Body of pancreas (tissue), 4 donors: Measurements from ENCODE around the gene NAIF1. TPM values are rescaled to one million over a fixed set of nuclear protein-coding genes. Genes with fewer than 3 reads are reported as not detected.

Experiments
- ATAC-seq: fragments of 150-250 bp; one replicate; pipeline ENCODE4 v1.9.1; 2016
- DNase-seq, 4 donors: peaks; one replicate each; pipeline ENCODE4 v3.0.0-alpha.2; 2019
- H3K27ac ChIP-seq, 4 donors: fragments of 200-600 bp; sonication (generic); 1 replicate in 3 of 4; 2 replicates in 1 of 4; pipeline versions ENCODE4 v1.5.1 to v1.6.1; 2016 to 2019; ENCODE audit warnings: mild to moderate bottlenecking in 1 of 4, mixed read lengths in 1 of 4, moderate library complexity in 1 of 4
- H3K27me3 ChIP-seq, 2 donors: fragments of 200-600 bp; sonication (generic); one replicate each; pipeline ENCODE4 v1.6.0; 2016; ENCODE audit warnings: mild to moderate bottlenecking in 1 of 2
- H3K36me3 ChIP-seq, 2 donors: fragments of 200-600 bp; sonication (generic); replicated peaks in 1 of 2; 2 replicates each; pipeline ENCODE4 v1.5.1; 2016; ENCODE audit warnings: low read depth in 2 of 2; ENCODE audit not compliant: insufficient read depth in 1 of 2
- H3K4me1 ChIP-seq: fragments of 200-600 bp; sonication (generic); one replicate; pipeline ENCODE4 v1.6.0; 2016
- H3K4me3 ChIP-seq, 2 donors: fragments of 200-600 bp; sonication (generic); 1 replicate in 1 of 2; 2 replicates in 1 of 2; pipeline ENCODE4 v1.5.1; 2016 to 2019
- H3K9me3 ChIP-seq, 3 donors: fragments of 200-600 bp; sonication (generic); 1 replicate in 2 of 3; 2 replicates in 1 of 3; pipeline ENCODE4 v1.5.1; 2016
- POLR2A ChIP-seq, 3 donors: fragments of 450-650 bp; IDR thresholded peaks; one replicate each; pipeline ENCODE4 v1.6.1; 2016; ENCODE audit warnings: antibody characterized with exemption in 3 of 3, mild to moderate bottlenecking in 2 of 3
- WGBS, 2 donors: methylation state at CpG; one replicate each; pipeline ENCODE4 v1.1.5; 2017; 5-methylcytosine and 5-hydroxymethylcytosine counted together
- intact Hi-C: fragments of 100-400 bp; cut with DNase I; formaldehyde crosslinking; loops from one replicate; pipeline ENCODE4 v1.15.1; 2023
- total RNA-seq, 2 donors: library from RNA; depleted of rRNA; stranded (reverse); fragments of >200 nt; gene quantifications; one replicate each; pipeline ENCODE4 v1.1.0, GENCODE V29; 2016
- TF ChIP-seq, protein P1 (sequence below), 7 experiments: fragments of 450-650 bp in 4 of 7; fragments of 200-600 bp in 3 of 7; sonication (generic) in 3 of 7; IDR thresholded peaks; one replicate each; pipeline ENCODE4 v1.5.1; 2016 to 2019; ENCODE audit warnings: antibody characterized with exemption in 7 of 7

NAIF1 gene
- total RNA-seq, 2 donors from 2014 or later, result 1.3 to 4.9 TPM

DNA sequence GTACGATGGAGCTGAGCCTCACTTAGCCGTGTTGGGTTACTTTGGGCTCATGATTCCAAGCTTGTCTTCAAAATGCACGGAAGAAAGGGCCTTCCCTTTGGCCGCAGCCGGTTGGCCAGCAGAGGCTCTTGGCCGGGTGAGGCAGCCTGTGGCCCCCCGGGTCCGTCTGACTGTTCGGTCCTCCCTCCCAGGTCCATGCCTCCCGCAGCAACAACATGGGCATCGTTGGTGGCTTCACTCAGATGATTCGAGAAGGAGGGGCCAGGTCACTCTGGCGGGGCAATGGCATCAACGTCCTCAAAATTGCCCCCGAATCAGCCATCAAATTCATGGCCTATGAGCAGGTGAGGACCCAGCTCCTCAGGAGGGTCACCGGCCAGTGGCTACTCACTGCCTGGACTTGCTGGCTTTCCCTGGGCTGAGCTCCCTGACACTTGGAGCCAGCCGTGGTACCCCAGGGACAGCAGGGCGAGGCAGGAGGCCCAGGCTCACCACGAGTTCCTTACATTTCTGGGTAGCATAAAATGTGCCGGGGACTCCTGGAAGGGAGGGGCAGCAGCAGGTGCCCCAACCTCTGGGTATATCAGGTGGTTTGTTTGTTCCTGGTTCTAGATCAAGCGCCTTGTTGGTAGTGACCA is 38.5 kb upstream of the NAIF1 start:
- Histone ChIP-seq H3K4me3 (no peak overlapping the region), H3K9me3 (no peaks in the 10 kb centered on the region), H3K36me3 (peaks cover 21 to 32% of the 10 kb centered on the region in 2 donors), H3K27me3 (no peaks in the 10 kb centered on the region), H3K4me1 (peaks cover 62% of the 10 kb centered on the region), H3K27ac (peak overlapping the region in 3 of 4 donors; percentile 32 to 96 (median 93))
- TF ChIP-seq, protein P1, sequence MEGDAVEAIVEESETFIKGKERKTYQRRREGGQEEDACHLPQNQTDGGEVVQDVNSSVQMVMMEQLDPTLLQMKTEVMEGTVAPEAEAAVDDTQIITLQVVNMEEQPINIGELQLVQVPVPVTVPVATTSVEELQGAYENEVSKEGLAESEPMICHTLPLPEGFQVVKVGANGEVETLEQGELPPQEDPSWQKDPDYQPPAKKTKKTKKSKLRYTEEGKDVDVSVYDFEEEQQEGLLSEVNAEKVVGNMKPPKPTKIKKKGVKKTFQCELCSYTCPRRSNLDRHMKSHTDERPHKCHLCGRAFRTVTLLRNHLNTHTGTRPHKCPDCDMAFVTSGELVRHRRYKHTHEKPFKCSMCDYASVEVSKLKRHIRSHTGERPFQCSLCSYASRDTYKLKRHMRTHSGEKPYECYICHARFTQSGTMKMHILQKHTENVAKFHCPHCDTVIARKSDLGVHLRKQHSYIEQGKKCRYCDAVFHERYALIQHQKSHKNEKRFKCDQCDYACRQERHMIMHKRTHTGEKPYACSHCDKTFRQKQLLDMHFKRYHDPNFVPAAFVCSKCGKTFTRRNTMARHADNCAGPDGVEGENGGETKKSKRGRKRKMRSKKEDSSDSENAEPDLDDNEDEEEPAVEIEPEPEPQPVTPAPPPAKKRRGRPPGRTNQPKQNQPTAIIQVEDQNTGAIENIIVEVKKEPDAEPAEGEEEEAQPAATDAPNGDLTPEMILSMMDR (IDR thresholded peaks at IDR 0.05), result no peak
- no peak for TF ChIP-seq POLR2A (IDR thresholded peaks at IDR 0.05)
- DNase-seq, result peak in 1 of 4 donors; percentile 4
- WGBS, 2 donors, result 88 to 96% methylated on average over 8 to 21 of the region's 21 CpGs
- ATAC-seq, result no peak
- intact Hi-C loops, result no loop called here

- 3 to 14% methylated on average over 4 to 6 of the region's 6 CpGs for WGBS, 2 donors
- intact Hi-C loops, result no loop called here
- Histone ChIP-seq H3K36me3 (peaks cover 21 to 32% of the 10 kb centered on the region in 2 donors), H3K4me3 (no peak overlapping the region), H3K27me3 (no peaks in the 10 kb centered on the region), H3K27ac (peak overlapping the region; percentile 88 to 98 (median 94)), H3K4me1 (peaks cover 72% of the 10 kb centered on the region), H3K9me3 (no peaks in the 10 kb centered on the region)
- ATAC-seq (peak; percentile 75), DNase-seq (peak; percentile 88 to 96 (median 92))
- TF ChIP-seq POLR2A (IDR thresholded peaks at IDR 0.05), result peak in 2 of 3 donors; percentile 62 to 68
- TF ChIP-seq, protein P1 (IDR thresholded peaks at IDR 0.05), result peak in 2 of 7 experiments; percentile 18 to 29
These were observed 37.1 kb upstream of the NAIF1 start for GRCh38 chr9:128104171-128104618.

DNA sequence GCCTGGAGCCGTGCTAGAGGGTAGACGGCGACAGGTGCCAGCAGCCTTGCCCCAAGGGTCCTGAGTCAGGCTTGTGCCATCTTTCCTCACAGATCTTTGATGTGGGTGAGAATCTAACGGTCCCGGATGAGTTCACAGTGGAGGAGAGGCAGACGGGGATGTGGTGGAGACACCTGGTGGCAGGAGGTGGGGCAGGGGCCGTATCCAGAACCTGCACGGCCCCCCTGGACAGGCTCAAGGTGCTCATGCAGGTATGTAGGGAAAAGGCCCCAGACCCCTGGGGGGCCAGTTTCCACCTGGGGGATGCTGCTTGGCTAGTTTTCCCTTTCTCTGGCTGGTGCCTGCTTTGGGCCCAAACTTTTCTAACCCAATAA is 36.5 kb upstream of the NAIF1 start:
- H3K27ac ChIP-seq, result peak overlapping the region; percentile 88 to 98 (median 94)
- DNase-seq, result peak in 2 of 4 donors; percentile 43 to 47
- H3K9me3 ChIP-seq, result no peaks in the 10 kb centered on the region
- no peak for ATAC-seq
- H3K27me3 ChIP-seq, result no peaks in the 10 kb centered on the region
- H3K4me1 ChIP-seq, result peaks cover 78% of the 10 kb centered on the region
- H3K36me3 ChIP-seq, result peaks cover 21 to 32% of the 10 kb centered on the region in 2 donors
- H3K4me3 ChIP-seq, result no peak overlapping the region
- intact Hi-C loops, result no loop called here
- TF ChIP-seq, protein P1 (IDR thresholded peaks at IDR 0.05), result peak in 5 of 7 experiments; percentile 7 to 32 (median 22)
- no peak for TF ChIP-seq POLR2A (IDR thresholded peaks at IDR 0.05)
- 43 to 55% methylated on average over 8 of the region's 8 CpGs for WGBS, 2 donors

GRCh38 chr9:128102861-128103588 is 35.9 kb upstream of the NAIF1 start:
- Histone ChIP-seq H3K27ac (peak overlapping the region; percentile 88 to 98 (median 94)), H3K27me3 (no peaks in the 10 kb centered on the region), H3K4me3 (no peak overlapping the region), H3K9me3 (no peaks in the 10 kb centered on the region), H3K36me3 (peaks cover 21 to 29% of the 10 kb centered on the region in 2 donors), H3K4me1 (peaks cover 80% of the 10 kb centered on the region)
- peak; percentile 59 to 81 (median 78) for TF ChIP-seq POLR2A (IDR thresholded peaks at IDR 0.05)
- TF ChIP-seq, protein P1 (IDR thresholded peaks at IDR 0.05), result no peak
- peak; percentile 89 to 95 (median 93) for DNase-seq
- intact Hi-C loops, result no loop called here
- WGBS, 2 donors, result 56 to 74% methylated on average over 9 to 23 of the region's 23 CpGs
- peak; percentile 47 for ATAC-seq
